Esophagus squamous epithelium (tissue), 4 donors: ENCODE measurements around the gene ACTN4.

Experiments
- POLR2A ChIP-seq, 4 donors: fragments of 450-650 bp; IDR thresholded peaks; one replicate each; pipeline ENCODE4 v1.6.1; 2017; ENCODE audit warnings: antibody characterized with exemption in 4 of 4, mild to moderate bottlenecking in 4 of 4, moderate library complexity in 3 of 4
- TF ChIP-seq, protein P1 (sequence below), 6 experiments: fragments of 450-650 bp in 4 of 6; fragments of 200-600 bp in 2 of 6; sonication (generic) in 2 of 6; IDR thresholded peaks; one replicate each; pipeline ENCODE4 v1.5.1; 2016 to 2019; ENCODE audit warnings: antibody characterized with exemption in 6 of 6, mild to moderate bottlenecking in 4 of 6, moderate library complexity in 4 of 6

DNA sequence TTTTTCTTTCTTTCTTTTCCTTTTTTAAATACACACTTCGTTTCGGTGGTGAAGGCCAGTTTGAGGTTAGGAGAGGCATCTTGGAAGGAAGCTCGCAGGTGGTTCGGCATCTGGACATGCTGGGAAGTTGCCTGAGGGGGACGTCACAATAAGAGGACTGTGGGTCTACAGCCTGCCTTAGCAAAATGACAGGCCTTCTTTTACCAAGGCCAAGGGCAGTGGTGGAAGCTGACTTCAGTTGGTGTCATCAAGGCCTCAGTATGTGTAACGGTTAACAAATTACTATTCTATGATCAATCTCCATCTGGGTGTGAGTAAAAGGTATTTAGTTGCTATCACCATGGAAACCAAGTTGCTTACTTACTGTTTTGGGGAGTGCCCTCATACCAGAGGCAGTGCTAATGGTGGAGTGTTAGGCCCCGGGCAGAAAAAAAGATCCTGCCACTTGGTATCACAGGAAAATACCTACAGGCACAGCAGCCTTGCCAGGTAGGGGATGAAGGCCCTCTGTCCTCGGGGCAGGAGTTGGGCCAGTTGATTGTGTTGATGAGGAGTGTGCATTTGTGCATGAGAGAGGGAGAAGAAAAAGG is 10.3 kb downstream of the ACTN4 start:
- TF ChIP-seq, protein P1, sequence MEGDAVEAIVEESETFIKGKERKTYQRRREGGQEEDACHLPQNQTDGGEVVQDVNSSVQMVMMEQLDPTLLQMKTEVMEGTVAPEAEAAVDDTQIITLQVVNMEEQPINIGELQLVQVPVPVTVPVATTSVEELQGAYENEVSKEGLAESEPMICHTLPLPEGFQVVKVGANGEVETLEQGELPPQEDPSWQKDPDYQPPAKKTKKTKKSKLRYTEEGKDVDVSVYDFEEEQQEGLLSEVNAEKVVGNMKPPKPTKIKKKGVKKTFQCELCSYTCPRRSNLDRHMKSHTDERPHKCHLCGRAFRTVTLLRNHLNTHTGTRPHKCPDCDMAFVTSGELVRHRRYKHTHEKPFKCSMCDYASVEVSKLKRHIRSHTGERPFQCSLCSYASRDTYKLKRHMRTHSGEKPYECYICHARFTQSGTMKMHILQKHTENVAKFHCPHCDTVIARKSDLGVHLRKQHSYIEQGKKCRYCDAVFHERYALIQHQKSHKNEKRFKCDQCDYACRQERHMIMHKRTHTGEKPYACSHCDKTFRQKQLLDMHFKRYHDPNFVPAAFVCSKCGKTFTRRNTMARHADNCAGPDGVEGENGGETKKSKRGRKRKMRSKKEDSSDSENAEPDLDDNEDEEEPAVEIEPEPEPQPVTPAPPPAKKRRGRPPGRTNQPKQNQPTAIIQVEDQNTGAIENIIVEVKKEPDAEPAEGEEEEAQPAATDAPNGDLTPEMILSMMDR (IDR thresholded peaks at IDR 0.05): no peak
- TF ChIP-seq POLR2A (IDR thresholded peaks at IDR 0.05): no peak
